ENCODE data around the gene HAND2. TPM values are rescaled to one million over a fixed set of nuclear protein-coding genes. Genes with fewer than 3 reads are reported as not detected.

The HAND2 gene
- total and polyA plus RNA-seq, 2 of the 13 experiments (the other 11 are each of a cell fraction or from before 2014, with no cell fraction given): not detected

- Histone ChIP-seq H4K20me1 (ENCODE audit: insufficient read depth, low read length) (no peaks in the 10 kb centered on the region), H3K36me3 (replicated peaks in 1 of 2; ENCODE audit: control insufficient read depth in 1 of 2, insufficient read depth in 2 of 2, low read length in 2 of 2) (no peaks in the 10 kb centered on the region), H2AFZ (ENCODE audit: low read length) (no peak overlapping the region), H3K27ac (ENCODE audit: extremely low read length, insufficient read depth, low read length) (no peak overlapping the region), H3K79me2 (ENCODE audit: insufficient read depth, low read length) (no peaks in the 10 kb centered on the region), H3K4me3 (replicated peaks in 1 of 3; ENCODE audit: insufficient read depth in 1 of 3, low read depth in 2 of 3, low read length in 3 of 3) (no peak overlapping the region), H3K4me2 (ENCODE audit: low read depth, low read length) (no peak overlapping the region), H3K27me3 (ENCODE audit: control insufficient read depth in 1 of 2, insufficient read depth in 2 of 2, low read length in 2 of 2) (no peaks in the 10 kb centered on the region), H3K9me3 (ENCODE audit: low read length) (no peaks in the 10 kb centered on the region), H3K4me1 (ENCODE audit: insufficient read depth, low read length) (no peaks in the 10 kb centered on the region), H3K9ac (ENCODE audit: insufficient read depth, low read depth, low read length) (no peak overlapping the region)
- WGBS (ENCODE audit: low lambda C conversion rate): 46% methylated on average over 5 of the region's 5 CpGs
- BruUV-seq (replicated peaks): no TSS peak
- TF ChIP-seq ZNF773 (CRISPR knock-in tag; IDR thresholded peaks at IDR 0.05; ENCODE audit: borderline replicate concordance) (no peak), CAMTA2 (CRISPR knock-in tag; IDR thresholded peaks at IDR 0.05; ENCODE audit: borderline replicate concordance) (no peak), CBX5 (CRISPR knock-in tag; IDR thresholded peaks at IDR 0.05; ENCODE audit: borderline replicate concordance) (no peak), ATF2 (CRISPR knock-in tag; IDR thresholded peaks at IDR 0.05) (no peak), ZNF713 (CRISPR knock-in tag; IDR thresholded peaks at IDR 0.05) (no peak), ZNF670 (CRISPR knock-in tag; IDR thresholded peaks at IDR 0.05; ENCODE audit: borderline replicate concordance) (no peak), STAG1 (CRISPR knock-in tag; IDR thresholded peaks at IDR 0.05) (no peak), RERE (CRISPR knock-in tag; IDR thresholded peaks at IDR 0.05; ENCODE audit: low read depth) (no peak), EED (CRISPR knock-in tag; IDR thresholded peaks at IDR 0.05) (no peak), SAP130 (CRISPR knock-in tag; IDR thresholded peaks at IDR 0.05; ENCODE audit: low read depth) (no peak), ZNF777 (CRISPR knock-in tag; IDR thresholded peaks at IDR 0.05) (no peak), ZZZ3 (CRISPR knock-in tag; IDR thresholded peaks at IDR 0.05; ENCODE audit: borderline replicate concordance) (no peak), ZNF484 (CRISPR knock-in tag; IDR thresholded peaks at IDR 0.05; ENCODE audit: borderline replicate concordance, low read depth) (no peak), KAT8 (CRISPR knock-in tag; IDR thresholded peaks at IDR 0.05) (no peak), ZNF672 (CRISPR knock-in tag; IDR thresholded peaks at IDR 0.05) (no peak), CERS6 (CRISPR knock-in tag; IDR thresholded peaks at IDR 0.05) (no peak), ZNF691 (CRISPR knock-in tag; IDR thresholded peaks at IDR 0.05; ENCODE audit: borderline replicate concordance, low read depth) (no peak), XRCC5 (optimal IDR thresholded peaks at IDR 0.05; ENCODE audit: low read length) (no peak), ZNF652 (CRISPR knock-in tag; IDR thresholded peaks at IDR 0.05; ENCODE audit: borderline replicate concordance, low read depth) (no peak)
- DNase-seq (ENCODE audit: low spot score) (no peak), ATAC-seq (no peak), FAIRE-seq (no peak)
- ChIA-PET POLR2A (no interaction called here), CTCF (ENCODE audit: low intra/inter-chr PET ratio, low total read pairs) (no interaction called here)
- intact Hi-C loops (cut with micrococcal nuclease; ENCODE audit: unreplicated experiment) (no loop called here), in situ Hi-C loops (cut with HindIII; ENCODE audit: extremely low pct_ligation_motif_present, low pct_unique_long_range_greater_than_20kb) (no loop called here)
Measured at GRCh38 chr4:173577963-173578362, 47.9 kb upstream of the HAND2 start.
